HepG2 (cell line): ENCODE measurements around the gene ARCN1. TPM values are rescaled to one million over a fixed set of nuclear protein-coding genes. Genes with fewer than 3 reads are reported as not detected.

ENCODE experiments used
- ATAC-seq: fragments of 200-7000 bp; cut with Tn5 transposase; 3 replicates; pipeline ENCODE4 v1.9.1; 2020; ENCODE audit warnings: mild to moderate bottlenecking, moderate library complexity
- BruUV-seq: library from RNA; stranded (reverse); fragments of 400-500 nt; replicated peaks from 2 replicates; lab custom pipeline; 2021; lab: Mats Ljungman, UMichigan
- CTCF ChIA-PET: fragments of 300-600 bp; formaldehyde crosslinking; extraction: SDS; loops from one replicate; lab custom pipeline; 2021; ENCODE audit warnings: low total read pairs, inconsistent platforms, low intra/inter-chr PET ratio; lab: Yijun Ruan, JAX
- POLR2A ChIA-PET: fragments of 350-600 bp; sonication (Branson Sonifier 250); formaldehyde crosslinking; loops from one replicate; lab custom pipeline; 2020; ENCODE audit warnings: antibody characterized with exemption, inconsistent platforms; lab: Yijun Ruan, JAX
- DNase-seq: peaks from one replicate; pipeline ENCODE4 v3.0.0-alpha.2; 2015; ENCODE audit warnings: low spot score
- FAIRE-seq: peaks from 3 replicates; lab custom pipeline; 2011; peaks lifted over from hg19 to GRCh38; lab: Jason Lieb, UNC
- H2AFZ ChIP-seq: one replicate; pipeline ENCODE4 v1.6.1; 2011; ENCODE audit warnings: low read length, inconsistent platforms
- H3K27ac ChIP-seq: fragments of 300-600 bp; 3 replicates; pipeline ENCODE4 v1.8.0; 2011; ENCODE audit warnings: mixed run types, mild to moderate bottlenecking, mixed read lengths, low read length, inconsistent platforms; ENCODE audit not compliant: insufficient read depth; ENCODE audit errors: extremely low read length
- H3K27me3 ChIP-seq, 2 experiments: fragments of 200-600 bp in 1 of 2; 2 replicates in 1 of 2; 3 replicates in 1 of 2; pipeline versions ENCODE4 v1.6.0 to v1.8.0; 2011; ENCODE audit warnings: low read length in 2 of 2, mild to moderate bottlenecking in 2 of 2, moderate library complexity in 2 of 2, inconsistent platforms in 1 of 2; ENCODE audit not compliant: insufficient read depth in 2 of 2, control insufficient read depth in 1 of 2
- H3K36me3 ChIP-seq, 2 experiments: fragments of 200-600 bp in 1 of 2; replicated peaks in 1 of 2; 2 replicates in 1 of 2; 3 replicates in 1 of 2; pipeline versions ENCODE4 v1.5.1 to v1.8.0; 2011; ENCODE audit warnings: low read length in 2 of 2, inconsistent platforms in 1 of 2; ENCODE audit not compliant: insufficient read depth in 2 of 2, control insufficient read depth in 1 of 2
- H3K4me1 ChIP-seq: 2 replicates; pipeline ENCODE4 v1.5.1; 2012; ENCODE audit warnings: low read length, inconsistent platforms; ENCODE audit not compliant: insufficient read depth
- H3K4me2 ChIP-seq: 2 replicates; pipeline ENCODE4 v1.6.0; 2011; ENCODE audit warnings: low read depth, low read length, inconsistent platforms
- H3K4me3 ChIP-seq, 3 experiments: fragments of 200-600 bp in 1 of 3; sonication (generic), shearing (Covaris generic) in 1 of 3; replicated peaks in 1 of 3; 2 replicates each; pipeline ENCODE4 v1.5.1; 2011 to 2016; ENCODE audit warnings: low read length in 3 of 3, inconsistent platforms in 2 of 3, low read depth in 2 of 3, mild to moderate bottlenecking in 2 of 3, control low read depth in 1 of 3, mixed read lengths in 1 of 3; ENCODE audit not compliant: insufficient read depth in 1 of 3
- H3K79me2 ChIP-seq: one replicate; pipeline ENCODE4 v1.6.1; 2011; ENCODE audit warnings: low read length, inconsistent platforms; ENCODE audit not compliant: insufficient read depth
- H3K9ac ChIP-seq: 2 replicates; pipeline ENCODE4 v1.6.0; 2011; ENCODE audit warnings: mild to moderate bottlenecking, low read depth, low read length, inconsistent platforms; ENCODE audit not compliant: insufficient read depth
- H3K9me3 ChIP-seq: 2 replicates; pipeline ENCODE4 v1.5.1; 2012; ENCODE audit warnings: mild to moderate bottlenecking, low read length
- H4K20me1 ChIP-seq: 2 replicates; pipeline ENCODE4 v1.6.0; 2011; ENCODE audit warnings: inconsistent platforms, mild to moderate bottlenecking, low read length, moderate library complexity; ENCODE audit not compliant: insufficient read depth
- RAD21 ChIP-seq: fragments of 450-650 bp; formaldehyde crosslinking; IDR thresholded peaks from 2 replicates; pipeline ENCODE4 v1.5.0; 2020; ENCODE audit warnings: mild to moderate bottlenecking
- SIN3A ChIP-seq: IDR thresholded peaks from 2 replicates; pipeline ENCODE4 v1.6.1; 2011; ENCODE audit warnings: low read depth, mild to moderate bottlenecking, control low read depth, low read length, borderline replicate concordance
- YY1 ChIP-seq: IDR thresholded peaks from 2 replicates; pipeline ENCODE4 v1.6.1; 2011; ENCODE audit warnings: low read length, low read depth, moderate library complexity, mild to moderate bottlenecking; ENCODE audit not compliant: insufficient read depth, insufficient replicate concordance
- ZFX ChIP-seq: sonication (generic); formaldehyde crosslinking; IDR thresholded peaks from 2 replicates; pipeline ENCODE4 v1.4.0; 2020; ENCODE audit warnings: mild to moderate bottlenecking, low read depth, missing genetic modification reagents, moderate library complexity
- ZNF574 ChIP-seq: sonication (generic); formaldehyde crosslinking; IDR thresholded peaks from 2 replicates; pipeline ENCODE4 v1.4.0; 2020; ENCODE audit warnings: missing genetic modification reagents
- ZNF687 ChIP-seq: sonication (generic); formaldehyde crosslinking; IDR thresholded peaks from 2 replicates; pipeline ENCODE4 v1.5.1; 2020; ENCODE audit warnings: mild to moderate bottlenecking, missing genetic modification reagents, moderate library complexity
- ZUFSP ChIP-seq: sonication (generic); formaldehyde crosslinking; IDR thresholded peaks from 2 replicates; pipeline ENCODE4 v1.9.0; 2021; ENCODE audit warnings: missing genetic modification reagents, mild to moderate bottlenecking, borderline replicate concordance
- WGBS: methylation state at CpG from one replicate; pipeline ENCODE4 v1.1.6; 2017; ENCODE audit warnings: low lambda C conversion rate; 5-methylcytosine and 5-hydroxymethylcytosine counted together
- in situ Hi-C: cut with HindIII; loops from 2 replicates; pipeline ENCODE4 v1.10.0; 2017; ENCODE audit warnings: low pct_unique_long_range_greater_than_20kb; ENCODE audit not compliant: extremely low pct_ligation_motif_present
- intact Hi-C: fragments of 100-400 bp; cut with micrococcal nuclease; formaldehyde crosslinking; loops from one replicate; pipeline ENCODE4 v1.10.0; 2022; ENCODE audit not compliant: unreplicated experiment
- polyA plus RNA-seq, 8 experiments: library from polyadenylated mRNA; depleted of rRNA in 3 of 8; stranded (reverse) in 7 of 8; unstranded in 1 of 8; fragments of >200 nt; fragmentation: Illumina TruSeq in 4 of 8; extraction: Trizol in 4 of 8; gene quantifications; 2 replicates each; pipeline versions ENCODE4 v1.2.1 to v1.2.3, GENCODE V29; 2011 to 2016; ENCODE audit warnings: low read depth in 4 of 8, missing spikeins in 1 of 8, mixed read lengths in 1 of 8; ENCODE audit not compliant: insufficient read depth in 1 of 8
- total RNA-seq, 5 experiments: library from RNA; depleted of rRNA; stranded (reverse); fragments of >200 nt; fragmentation: Illumina TruSeq; extraction: Trizol; gene quantifications; 2 replicates each; pipeline ENCODE4 v1.2.3, GENCODE V29; 2016; ENCODE audit warnings: low read depth in 1 of 5
- TF ChIP-seq, protein P1 (sequence below): sonication (generic); formaldehyde crosslinking; IDR thresholded peaks from 2 replicates; pipeline ENCODE4 v1.4.0; 2020; ENCODE audit warnings: mild to moderate bottlenecking, missing genetic modification reagents

ARCN1 gene
- total and polyA plus RNA-seq, 2 of the 13 experiments (the other 11 are each of a cell fraction or from before 2014, with no cell fraction given) = 148 to 200 TPM

DNA sequence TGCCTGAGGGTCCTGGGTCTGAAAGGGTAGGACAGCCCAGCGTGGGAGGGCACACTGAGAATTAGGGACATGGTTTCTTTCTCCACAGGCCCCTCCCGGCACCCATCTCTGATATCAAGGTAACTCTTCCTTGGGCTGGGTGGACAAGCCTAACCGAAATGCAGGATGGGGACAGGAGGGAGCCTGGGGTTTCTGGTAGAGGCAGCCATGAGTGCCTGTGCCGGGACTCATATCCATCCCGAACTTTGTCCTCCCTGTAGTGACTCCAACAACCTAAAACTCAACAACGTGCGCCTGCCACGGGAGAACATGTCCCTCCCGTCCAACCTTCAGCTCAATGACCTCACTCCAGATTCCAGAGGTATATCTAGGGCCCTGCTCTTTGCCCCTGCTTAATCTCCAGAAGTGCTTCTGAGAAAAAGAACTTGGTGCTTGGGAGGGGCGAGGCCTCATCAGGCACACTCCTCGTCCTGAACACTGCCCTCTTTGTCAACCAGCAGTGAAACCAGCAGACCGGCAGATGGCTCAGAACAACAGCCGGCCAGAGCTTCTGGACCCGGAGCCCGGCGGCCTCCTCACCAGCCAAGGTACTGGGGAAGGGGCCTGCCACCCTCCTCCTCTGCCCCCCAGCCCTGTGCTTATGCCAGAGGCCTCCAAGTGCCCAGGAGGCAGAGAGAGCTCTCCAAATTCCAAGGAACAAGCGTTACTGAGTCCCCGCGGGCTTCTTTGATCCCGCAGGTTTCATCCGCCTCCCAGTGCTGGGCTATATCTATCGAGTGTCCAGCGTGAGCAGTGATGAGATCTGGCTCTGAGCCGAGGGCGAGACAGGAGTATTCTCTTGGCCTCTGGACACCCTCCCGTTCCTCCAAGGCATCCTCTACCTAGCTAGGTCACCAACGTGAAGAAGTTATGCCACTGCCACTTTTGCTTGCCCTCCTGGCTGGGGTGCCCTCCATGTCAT lies 38.2 kb upstream of the ARCN1 start:
- H2AFZ ChIP-seq = no peak overlapping the region
- peak overlapping the region; percentile 63 for H3K4me2 ChIP-seq
- peak overlapping the region; percentile 42 for H3K9ac ChIP-seq
- in situ Hi-C loops = loop anchor here (5.0 kb wide), 1 partner anchor 33 kb away; the partner anchor contains the start of gene IFT46
- H3K79me2 ChIP-seq = no peaks in the 10 kb centered on the region
- H3K4me3 ChIP-seq = peak overlapping the region in 2 of 3 experiments; percentile 11 to 42; a peak in 4 of 6 replicates
- H3K9me3 ChIP-seq = no peaks in the 10 kb centered on the region
- 44% methylated on average over 9 of the region's 27 CpGs for WGBS
- no peaks in the 10 kb centered on the region; a peak in 1 of 5 replicates for H3K27me3 ChIP-seq
- peak overlapping the region; percentile 42 for H3K27ac ChIP-seq
- peak; percentile 61 for ATAC-seq
- peaks cover 47% of the 10 kb centered on the region for H3K4me1 ChIP-seq
- ChIA-PET POLR2A (interaction anchor here (0.6 kb wide), 1 partner anchor 73 kb away, joined by 3 read pairs; the partner anchor contains the start of gene PHLDB1), CTCF (interaction anchor here (1.4 kb wide), 1 partner anchor 32 kb away, joined by 6 read pairs; the partner anchor contains the start of gene IFT46)
- no TSS peak for BruUV-seq
- intact Hi-C loops = no loop called here
- H4K20me1 ChIP-seq = no peaks in the 10 kb centered on the region
- no peaks in the 10 kb centered on the region for H3K36me3 ChIP-seq
- DNase-seq = peak; percentile 45
- peak; percentile 51 for FAIRE-seq
- TF ChIP-seq RAD21 (CRISPR knock-in tag) (peak; percentile 38; the same call in 1 of the 2 replicates), ZNF687 (CRISPR knock-in tag) (peak; percentile 67), YY1 (peak; percentile 13), ZNF574 (CRISPR knock-in tag) (peak; percentile 60), ZFX (CRISPR knock-in tag) (peak; percentile 53; the same call in 1 of the 2 replicates), SIN3A (no peak), ZUFSP (CRISPR knock-in tag) (no peak)
- TF ChIP-seq, protein P1, sequence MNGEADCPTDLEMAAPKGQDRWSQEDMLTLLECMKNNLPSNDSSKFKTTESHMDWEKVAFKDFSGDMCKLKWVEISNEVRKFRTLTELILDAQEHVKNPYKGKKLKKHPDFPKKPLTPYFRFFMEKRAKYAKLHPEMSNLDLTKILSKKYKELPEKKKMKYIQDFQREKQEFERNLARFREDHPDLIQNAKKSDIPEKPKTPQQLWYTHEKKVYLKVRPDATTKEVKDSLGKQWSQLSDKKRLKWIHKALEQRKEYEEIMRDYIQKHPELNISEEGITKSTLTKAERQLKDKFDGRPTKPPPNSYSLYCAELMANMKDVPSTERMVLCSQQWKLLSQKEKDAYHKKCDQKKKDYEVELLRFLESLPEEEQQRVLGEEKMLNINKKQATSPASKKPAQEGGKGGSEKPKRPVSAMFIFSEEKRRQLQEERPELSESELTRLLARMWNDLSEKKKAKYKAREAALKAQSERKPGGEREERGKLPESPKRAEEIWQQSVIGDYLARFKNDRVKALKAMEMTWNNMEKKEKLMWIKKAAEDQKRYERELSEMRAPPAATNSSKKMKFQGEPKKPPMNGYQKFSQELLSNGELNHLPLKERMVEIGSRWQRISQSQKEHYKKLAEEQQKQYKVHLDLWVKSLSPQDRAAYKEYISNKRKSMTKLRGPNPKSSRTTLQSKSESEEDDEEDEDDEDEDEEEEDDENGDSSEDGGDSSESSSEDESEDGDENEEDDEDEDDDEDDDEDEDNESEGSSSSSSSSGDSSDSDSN (CRISPR knock-in tag) = peak; percentile 43; the same call in 1 of the 2 replicates
